Activated CD8-positive, alpha-beta memory T cell treated with anti-CD3 and anti-CD28 coated beads for 48 hours (primary cell): ENCODE results near the gene ABHD6.
A peak's percentile ranks its signal among the peaks of the same experiment; 100 is the strongest.
"Not testable (repeated sequence)": the region's sequence is repeated elsewhere in the genome, so short reads cannot be mapped to it uniquely, and the experiment has no call there.

Experiments used
- DNase-seq, 3 experiments: peaks; one replicate each; pipeline ENCODE4 v3.0.0-alpha.2; 2020; ENCODE audit warnings: low read depth in 2 of 3, low spot score in 2 of 3

The ABHD6 gene

GRCh38 chr3:58321791-58322190 is 84.2 kb downstream of the ABHD6 start:
- DNase-seq = no peak

- no peak for DNase-seq
Observed at GRCh38 chr3:58322793-58323192, 85.2 kb downstream of the ABHD6 start.

- no peak for DNase-seq
Observed at GRCh38 chr3:58323529-58324390, 86.2 kb downstream of the ABHD6 start.

- no peak for DNase-seq
Observed at GRCh38 chr3:58324391-58325390, 87.1 kb downstream of the ABHD6 start.

GRCh38 chr3:58325525-58325992 is 88.0 kb downstream of the ABHD6 start:
- DNase-seq = no peak

- no peak for DNase-seq
Observed at GRCh38 chr3:58326267-58326900, 88.8 kb downstream of the ABHD6 start.

- no peak for DNase-seq
Observed at GRCh38 chr3:58329150-58329921, 91.7 kb downstream of the ABHD6 start.

GRCh38 chr3:58329922-58330413 is 92.4 kb downstream of the ABHD6 start:
- no peak for DNase-seq

- no peak for DNase-seq
Observed at GRCh38 chr3:58331593-58332152, 94.1 kb downstream of the ABHD6 start.

GRCh38 chr3:58332575-58333188 is 95.1 kb downstream of the ABHD6 start, which contains the start of gene PXK:
PXK (plus strand) TSS chr3:58332892; CDS start chr3:58332989, 97 bp downstream.
- DNase-seq = peak; percentile 47 to 63 (median 58)

- peak in 1 of 3 experiments; percentile 15 for DNase-seq
Observed at GRCh38 chr3:58333206-58334012, 95.8 kb downstream of the ABHD6 start.

GRCh38 chr3:58334013-58334321 is 96.4 kb downstream of the ABHD6 start:
- DNase-seq = no peak

- no peak for DNase-seq
Observed at GRCh38 chr3:58334506-58334884, 96.9 kb downstream of the ABHD6 start.

GRCh38 chr3:58335652-58335947 is 98.0 kb downstream of the ABHD6 start:
- DNase-seq = no peak

GRCh38 chr3:58336135-58336882 is 98.7 kb downstream of the ABHD6 start:
- no peak for DNase-seq

GRCh38 chr3:58337190-58337589 is 99.6 kb downstream of the ABHD6 start:
- DNase-seq = no peak

GRCh38 chr3:58339146-58339545 is 101.6 kb downstream of the ABHD6 start:
- not testable (repeated sequence) for DNase-seq

GRCh38 chr3:58340594-58341244 is 103.1 kb downstream of the ABHD6 start:
- DNase-seq = no peak
